EL (cell line): ENCODE measurements around the gene PREX1.

Source experiments
- DNase-seq: peaks from one replicate; pipeline ENCODE4 v3.0.0-alpha.2; 2016

Gene PREX1

GRCh38 chr20:48694381-48694865, 133.4 kb downstream of the PREX1 start:
- DNase-seq: no peak

DNA sequence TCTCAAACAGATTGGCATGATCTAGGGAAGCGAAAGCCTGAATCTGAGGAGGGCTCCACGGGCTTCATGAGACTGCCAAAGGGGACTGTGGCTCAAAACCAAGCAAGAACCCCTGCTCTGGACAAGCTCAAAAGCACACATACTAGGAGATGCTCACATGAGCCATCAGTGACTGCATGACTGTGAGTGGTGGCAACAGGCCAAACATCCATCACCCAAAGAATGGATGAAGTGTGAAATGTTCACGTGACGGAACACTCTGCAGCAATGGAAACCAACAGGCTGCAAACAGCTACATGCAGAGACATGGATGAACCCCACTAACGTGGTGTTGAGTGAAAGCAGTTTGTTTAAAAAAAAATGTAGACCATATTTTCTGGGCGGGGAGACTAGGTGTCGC, 136.3 kb downstream of the PREX1 start:
- DNase-seq: no peak

GRCh38 chr20:48690888-48691287, 136.9 kb downstream of the PREX1 start:
- DNase-seq: no peak

DNA sequence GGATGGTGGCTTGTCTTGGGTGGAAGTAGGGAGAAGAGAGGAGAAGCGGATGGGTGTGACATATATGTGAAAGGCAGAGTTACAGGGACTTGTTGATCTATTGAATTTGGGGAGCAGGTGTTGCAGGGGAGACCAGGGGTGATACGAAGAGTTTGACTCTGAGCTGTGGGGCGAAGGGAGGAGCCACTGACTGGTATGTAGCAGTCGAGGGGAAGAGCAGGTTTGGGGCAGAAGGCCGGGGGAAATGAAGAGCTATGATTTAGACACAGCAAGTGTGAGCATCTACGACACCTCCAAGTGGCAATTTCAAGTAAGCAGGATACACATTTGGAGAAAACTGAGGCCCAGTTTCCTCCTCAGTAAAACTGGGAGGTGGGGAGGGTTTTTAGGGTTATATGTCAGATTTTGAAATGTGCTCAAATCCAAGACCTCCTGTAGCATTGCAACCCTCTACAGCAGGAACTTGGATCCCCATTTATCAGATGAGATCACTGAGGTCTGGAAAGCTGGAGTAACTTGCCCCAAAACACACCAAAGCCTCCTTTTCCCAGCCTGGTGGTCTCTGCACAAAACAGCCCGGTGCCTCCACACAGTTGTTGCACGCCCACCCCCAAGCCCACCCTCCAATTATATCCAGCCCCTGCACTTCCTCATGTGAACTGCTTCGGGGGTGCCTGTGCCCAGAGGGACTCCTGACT, 137.8 kb downstream of the PREX1 start:
- no peak for DNase-seq

- no peak for DNase-seq
These were observed 138.4 kb downstream of the PREX1 start for GRCh38 chr20:48689388-48689787.

DNA sequence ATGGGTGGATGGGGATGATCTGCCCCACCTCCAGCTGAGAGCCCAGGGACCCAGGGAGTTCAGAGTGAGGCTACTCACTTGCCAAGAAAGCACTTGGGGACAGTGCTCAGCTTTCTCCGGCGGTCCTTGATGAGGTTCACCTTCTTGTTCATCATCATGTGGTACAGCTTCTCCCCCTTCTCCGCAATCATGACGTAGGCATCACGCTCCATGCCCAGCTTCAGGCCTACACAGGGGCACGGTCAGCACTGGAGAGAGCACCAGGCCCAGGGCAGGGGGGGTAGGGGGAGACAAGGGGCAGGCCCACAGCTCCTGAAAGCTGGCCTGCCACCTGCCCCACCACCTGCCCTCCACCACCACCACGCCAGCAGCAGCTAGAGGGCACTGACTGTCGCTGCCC, 139.2 kb downstream of the PREX1 start:
- no peak for DNase-seq

DNA sequence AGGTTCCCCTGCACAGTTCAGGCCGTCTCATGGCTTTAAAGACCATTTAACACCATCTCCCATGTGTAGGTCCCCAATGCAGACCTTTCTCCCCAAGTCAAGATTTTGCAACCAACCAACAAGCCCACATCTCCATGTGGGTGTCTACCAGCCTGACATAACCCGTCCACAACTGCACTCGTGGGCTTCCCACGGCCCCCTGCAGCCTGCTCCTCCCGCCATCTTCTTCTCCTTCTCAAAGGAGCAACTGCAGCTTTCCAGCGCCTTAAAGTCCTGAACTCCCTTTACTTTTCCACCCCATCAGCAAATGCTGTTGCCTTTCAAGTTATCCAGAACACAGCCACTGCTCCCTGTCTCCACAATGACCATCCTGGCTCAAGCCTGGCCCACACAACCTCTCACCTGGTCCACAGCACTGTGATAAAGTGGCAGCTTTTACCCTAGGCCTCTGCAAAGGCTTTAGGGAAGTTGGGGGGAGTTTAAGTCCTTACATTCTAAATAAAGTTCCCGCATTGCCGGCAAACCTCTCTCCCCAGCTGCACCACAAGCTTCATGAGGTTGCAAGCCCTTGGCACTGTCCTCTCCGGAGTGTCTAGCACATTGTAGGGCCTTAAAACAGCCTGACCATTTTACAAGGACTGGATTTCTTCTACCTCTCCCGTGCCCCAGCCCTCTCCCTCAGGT, 140.5 kb downstream of the PREX1 start:
- DNase-seq: no peak

- DNase-seq: peak; percentile 20
These were observed 141.3 kb downstream of the PREX1 start for GRCh38 chr20:48686238-48687116.

- DNase-seq: no peak
These were observed 142.5 kb downstream of the PREX1 start for GRCh38 chr20:48685300-48685699.

GRCh38 chr20:48684501-48685041, 143.2 kb downstream of the PREX1 start:
- peak; percentile 27 for DNase-seq

DNA sequence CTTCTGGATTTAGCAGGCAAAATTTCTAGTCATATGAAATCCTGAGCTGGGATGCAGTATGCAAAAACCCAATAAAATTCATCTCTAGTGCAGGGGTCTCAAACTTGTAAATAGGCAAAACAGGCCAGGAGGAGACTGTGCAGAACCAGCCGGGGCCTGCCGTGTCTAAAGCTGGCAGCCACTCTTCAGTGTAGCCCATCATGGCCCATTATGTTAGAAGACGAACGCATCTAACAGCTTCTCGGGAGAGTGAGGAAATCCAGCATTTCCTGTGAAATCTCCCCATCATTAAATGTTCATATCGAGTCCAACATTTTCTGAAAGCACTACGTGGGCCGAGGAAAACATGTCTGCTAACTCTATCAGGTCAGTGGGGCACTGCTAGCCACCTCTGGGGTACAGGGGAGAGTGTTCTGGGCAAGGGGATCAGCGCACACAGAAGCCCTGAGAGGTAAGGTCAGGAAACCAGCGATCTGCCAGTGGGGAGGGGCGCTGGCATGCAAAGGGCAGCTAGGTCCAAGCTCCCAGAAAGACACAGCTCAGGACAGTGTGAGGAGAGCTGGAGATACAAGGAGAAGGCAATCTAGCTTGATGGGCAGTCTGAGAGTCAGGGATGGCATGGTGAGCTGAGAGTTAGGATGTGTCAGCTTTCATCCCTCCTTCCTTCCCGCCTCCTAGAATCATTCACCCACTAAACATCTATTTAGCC, 144.2 kb downstream of the PREX1 start:
- no peak for DNase-seq

GRCh38 chr20:48682529-48683363, 145.1 kb downstream of the PREX1 start:
- DNase-seq: peak; percentile 93

- DNase-seq: no peak
These were observed 145.8 kb downstream of the PREX1 start for GRCh38 chr20:48681873-48682426.

GRCh38 chr20:48681201-48681872, 146.5 kb downstream of the PREX1 start:
- no peak for DNase-seq

DNA sequence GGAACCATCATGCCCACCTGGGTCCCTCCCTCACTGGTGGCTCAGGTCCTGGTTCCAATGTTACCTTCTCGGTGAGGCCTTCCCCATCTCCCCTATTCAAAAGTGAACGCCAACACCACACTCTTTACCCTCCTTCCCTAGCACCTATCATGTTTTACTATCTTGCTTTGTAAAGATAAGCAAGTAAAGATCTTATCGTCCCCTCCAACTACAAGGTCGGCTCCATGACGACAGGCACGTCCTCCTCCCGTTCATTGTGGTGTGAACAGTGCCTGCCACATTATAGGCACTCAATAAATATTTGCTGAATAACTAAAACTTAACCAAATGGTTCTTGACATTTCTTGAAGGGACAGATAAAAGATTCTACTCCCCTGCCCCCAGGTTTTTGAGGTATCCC, 147.1 kb downstream of the PREX1 start:
- no peak for DNase-seq

DNA sequence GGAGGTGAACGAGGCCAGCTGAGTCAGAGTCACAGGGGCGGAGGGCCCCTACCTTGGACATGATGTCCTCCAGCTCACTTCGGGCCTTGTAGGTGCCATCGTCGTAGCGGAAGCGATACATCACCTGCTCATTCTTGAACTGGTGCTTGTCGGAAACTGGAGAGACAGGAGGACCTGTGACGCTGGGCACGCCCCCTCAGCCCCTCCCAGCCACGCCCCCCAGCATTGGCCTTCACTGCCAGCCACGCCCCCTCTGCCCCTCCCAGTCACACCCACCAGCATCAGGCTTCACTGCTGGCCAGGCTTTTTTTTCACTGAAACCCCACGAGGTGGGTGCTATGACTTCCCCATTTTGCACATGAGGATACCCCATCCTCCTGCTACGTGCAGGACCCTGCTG, 148.2 kb downstream of the PREX1 start:
- DNase-seq: no peak

DNA sequence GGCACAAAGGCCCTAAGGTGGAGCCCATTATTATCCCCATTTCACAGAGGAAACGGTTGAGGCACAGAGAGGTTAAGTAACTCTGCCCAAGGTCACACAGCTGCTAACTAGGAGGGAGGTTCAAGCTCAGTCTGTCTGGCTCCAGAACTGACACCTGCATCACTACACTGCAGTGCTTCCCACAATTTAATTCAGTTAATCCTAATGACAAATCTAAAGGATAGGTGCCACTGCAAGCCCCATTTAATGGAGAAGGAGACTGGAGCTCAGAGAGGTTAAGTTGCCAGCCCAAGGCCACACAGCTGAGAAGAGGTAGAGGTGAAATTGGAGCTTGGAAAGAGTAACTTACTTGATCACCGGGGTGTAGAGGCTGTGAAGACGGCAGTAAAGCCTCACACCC, 148.8 kb downstream of the PREX1 start:
- DNase-seq: no peak

DNA sequence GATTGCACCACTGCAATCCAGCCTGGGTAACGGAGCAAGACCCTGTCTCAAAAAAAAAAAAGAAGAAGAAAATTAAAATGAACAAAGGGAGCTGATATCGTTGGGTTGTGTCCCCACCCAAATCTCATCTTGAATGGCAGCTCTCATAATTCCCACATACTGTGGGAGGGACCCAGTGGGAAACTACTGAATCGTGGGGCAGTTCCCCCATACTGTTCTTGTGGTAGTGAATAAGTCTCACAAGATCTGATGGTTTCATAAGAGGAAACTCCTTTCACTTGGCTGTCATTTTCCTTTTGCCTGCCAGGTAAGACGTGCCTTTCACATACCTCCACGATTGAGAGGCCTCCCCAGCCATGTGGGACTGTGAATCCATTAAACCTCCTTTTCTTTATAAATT, 149.4 kb downstream of the PREX1 start:
- DNase-seq: no peak

GRCh38 chr20:48676795-48677460, 150.9 kb downstream of the PREX1 start:
- DNase-seq: no peak

DNA sequence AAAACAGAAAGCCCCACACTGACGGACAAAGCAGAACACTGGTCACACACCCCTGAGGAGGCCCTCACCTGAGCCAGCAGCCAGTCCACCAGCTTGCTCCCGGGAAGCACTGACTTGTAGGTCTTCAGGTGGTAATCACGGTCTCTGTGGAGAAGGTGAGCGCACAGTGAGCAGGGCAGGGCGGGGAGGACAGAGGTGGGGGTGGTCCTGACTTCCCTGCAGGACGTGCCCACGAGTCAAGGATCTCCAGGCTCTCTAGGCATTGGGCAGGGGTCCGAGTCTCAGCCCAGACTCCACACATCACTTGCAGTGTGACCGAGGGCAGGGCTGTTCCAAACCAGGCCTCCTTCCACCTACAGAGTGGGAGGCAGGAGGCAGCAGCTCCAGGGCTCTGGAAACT, 151.7 kb downstream of the PREX1 start:
- no peak for DNase-seq
